HG02870 (cell line): ENCODE results near the gene PLSCR4.
"Not testable (repeated sequence)": the region's sequence is repeated elsewhere in the genome, so short reads cannot be mapped to it uniquely, and the experiment has no call there.

Source experiments
- ATAC-seq: cut with Tn5 transposase; IDR thresholded peaks from one replicate; pipeline ENCODE4 v1.9.1; 2021; ENCODE audit warnings: mild to moderate bottlenecking, moderate library complexity; ENCODE audit not compliant: unreplicated experiment

Gene PLSCR4

DNA sequence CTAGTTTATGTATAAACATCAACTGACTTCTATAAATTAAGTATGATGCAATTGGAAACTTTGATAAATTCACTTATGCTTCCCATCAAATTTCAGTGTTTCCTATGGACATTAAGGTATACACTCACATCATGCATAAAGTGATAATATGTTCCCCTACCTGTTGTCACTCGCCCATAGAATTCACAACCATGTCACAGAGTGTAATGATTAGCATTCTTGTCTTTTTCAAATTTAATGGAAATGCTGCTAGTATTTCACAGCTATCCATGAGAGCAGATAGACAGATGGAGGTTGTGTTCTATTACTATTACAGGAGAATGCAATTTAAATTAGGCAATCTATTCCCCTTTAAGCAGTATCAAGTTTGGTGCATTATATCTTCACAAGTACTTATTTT, 984 bp downstream of the PLSCR4 start:
- ATAC-seq, result no peak

DNA sequence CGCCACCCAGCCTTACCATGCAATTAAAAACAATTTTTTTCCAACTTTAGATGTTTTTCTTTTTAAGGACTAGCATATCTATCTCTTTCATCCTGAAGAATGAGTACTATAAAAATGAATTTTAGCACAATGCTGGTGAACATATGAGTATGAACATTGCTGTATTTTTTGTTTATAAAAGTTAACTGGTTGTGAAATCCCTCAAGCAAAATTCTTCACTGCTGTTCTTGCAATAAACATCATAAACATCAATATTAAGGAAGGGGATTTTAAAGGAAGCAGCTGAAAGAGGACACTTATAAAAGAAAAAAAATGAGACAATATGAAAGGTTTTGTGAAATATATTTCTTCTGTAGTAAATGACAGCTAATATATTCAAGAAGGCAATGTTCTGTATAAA, 3.0 kb downstream of the PLSCR4 start:
- no peak for ATAC-seq

DNA sequence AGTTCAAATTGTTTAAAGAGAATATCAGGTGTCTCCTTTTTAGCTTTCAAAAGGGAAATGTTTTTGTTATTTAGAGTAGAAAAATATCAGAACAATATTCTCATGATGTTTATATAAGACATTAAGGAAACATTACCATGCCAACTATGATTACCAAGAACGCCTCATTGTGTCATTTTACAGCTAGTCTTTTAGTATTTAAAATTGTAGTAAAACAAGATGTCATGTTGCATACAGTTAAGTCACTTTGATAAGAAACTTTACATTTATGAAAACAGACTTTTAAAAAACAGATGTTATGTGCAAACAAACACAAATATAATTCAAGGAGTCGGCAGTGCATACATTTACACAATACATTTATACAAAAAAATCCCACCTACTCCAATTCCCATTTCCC, 4.4 kb downstream of the PLSCR4 start:
- no peak for ATAC-seq

DNA sequence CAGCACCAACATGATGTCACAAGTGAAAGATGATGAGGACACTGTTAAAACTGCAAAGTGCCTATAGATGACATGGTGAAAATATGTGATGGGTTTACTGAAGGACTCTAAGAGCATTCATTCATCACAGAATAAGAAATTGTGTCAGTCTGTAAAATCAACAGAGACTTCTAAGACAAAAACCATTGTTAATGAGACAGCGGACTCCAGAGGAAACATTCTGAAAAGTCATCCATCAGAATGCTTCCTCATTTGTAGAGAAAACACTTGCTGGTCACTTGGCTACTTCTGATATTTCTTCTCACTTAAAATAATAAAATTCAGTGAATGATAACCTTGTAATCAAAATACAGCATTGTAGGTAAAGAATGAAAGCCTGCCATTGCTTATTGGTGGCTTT, 7.3 kb downstream of the PLSCR4 start:
- ATAC-seq, result no peak

DNA sequence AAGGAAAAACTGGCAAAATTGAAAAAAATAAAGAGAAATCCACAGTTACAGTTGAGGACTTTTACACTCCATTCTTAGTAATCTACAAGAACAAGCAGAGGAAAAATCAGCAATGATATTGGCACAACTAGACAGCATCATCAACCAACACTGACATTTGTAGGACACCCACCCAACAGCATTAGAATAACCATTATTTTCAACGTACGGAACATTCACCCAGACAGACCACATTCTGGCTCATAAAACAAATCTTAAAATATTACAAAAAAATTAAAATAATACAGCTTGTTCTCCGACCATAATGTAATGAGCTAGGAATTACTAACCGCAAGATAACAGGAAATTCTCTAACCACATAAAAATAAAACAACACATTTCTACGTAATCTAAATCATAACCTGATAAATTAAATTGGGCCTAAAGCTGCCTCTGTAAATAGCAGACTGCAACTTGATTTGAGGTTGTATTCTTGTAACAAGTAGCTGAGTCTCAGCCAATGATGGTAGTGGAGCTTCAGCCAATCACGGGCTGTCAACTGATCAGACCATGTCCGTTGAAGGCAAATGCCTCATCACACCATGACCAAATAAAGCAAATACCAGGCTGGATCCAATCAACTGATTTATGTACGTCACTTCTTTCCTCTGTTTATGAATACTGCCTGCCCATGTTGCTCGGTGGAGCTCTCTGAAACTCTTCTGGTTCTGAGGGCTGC, 9.2 kb downstream of the PLSCR4 start:
- no peak for ATAC-seq

DNA sequence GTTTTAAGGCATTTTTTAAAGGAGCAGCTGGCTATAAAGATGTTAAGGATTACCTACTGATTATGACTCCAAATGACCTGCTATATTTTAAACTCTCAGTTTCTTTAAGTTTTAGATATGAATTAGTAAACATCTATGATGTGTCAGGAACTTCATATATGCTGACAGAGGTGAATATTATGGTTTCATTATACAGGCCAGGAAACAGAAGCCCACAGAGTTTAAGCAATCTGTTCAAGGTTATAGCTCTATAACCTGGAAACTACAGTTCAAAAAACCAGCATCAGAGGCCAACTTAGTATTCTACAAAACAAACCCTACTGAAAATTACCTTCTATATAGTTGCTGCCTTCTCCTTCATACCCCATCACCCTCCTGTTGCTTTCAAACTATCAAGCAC, 17.4 kb downstream of the PLSCR4 start:
- ATAC-seq, result no peak

DNA sequence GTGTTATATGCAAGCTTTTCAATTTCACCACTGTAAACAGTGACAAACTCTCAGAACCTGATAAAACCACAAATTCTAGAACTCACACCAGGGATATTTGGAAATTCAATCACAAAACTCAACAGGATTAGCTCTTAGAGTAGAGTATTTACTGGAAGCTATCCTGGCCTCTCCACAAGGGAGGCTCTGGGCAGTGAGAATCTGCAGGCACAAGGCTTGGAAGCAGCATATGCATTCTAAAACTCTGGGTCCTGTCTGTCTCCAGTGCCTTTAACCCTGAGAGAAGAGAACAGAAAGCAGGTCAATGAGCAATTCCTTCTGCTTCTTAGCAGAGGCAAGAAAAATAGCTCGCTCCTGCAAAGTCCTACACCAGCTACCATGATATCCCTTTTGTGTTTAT, 23.4 kb downstream of the PLSCR4 start:
- ATAC-seq, result no peak

DNA sequence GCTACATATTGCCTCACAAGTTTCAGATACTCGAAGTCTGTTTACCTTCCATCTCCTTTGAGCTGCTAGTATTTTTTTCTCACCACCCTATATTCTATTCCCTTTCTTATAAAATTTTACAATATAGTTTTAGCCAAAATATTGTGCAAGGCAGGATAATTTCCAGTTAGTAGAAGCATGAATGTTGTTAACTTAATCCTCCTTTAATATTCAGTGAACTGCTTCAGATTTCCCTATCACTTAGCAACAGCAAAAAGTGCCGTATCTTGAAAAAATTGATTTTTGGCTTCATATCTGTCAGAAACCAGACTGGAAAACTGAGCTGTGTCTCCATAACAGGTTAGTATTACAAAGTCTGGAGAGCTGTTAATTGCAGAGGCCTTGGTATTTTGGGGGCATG, 24.0 kb downstream of the PLSCR4 start:
- no peak for ATAC-seq

DNA sequence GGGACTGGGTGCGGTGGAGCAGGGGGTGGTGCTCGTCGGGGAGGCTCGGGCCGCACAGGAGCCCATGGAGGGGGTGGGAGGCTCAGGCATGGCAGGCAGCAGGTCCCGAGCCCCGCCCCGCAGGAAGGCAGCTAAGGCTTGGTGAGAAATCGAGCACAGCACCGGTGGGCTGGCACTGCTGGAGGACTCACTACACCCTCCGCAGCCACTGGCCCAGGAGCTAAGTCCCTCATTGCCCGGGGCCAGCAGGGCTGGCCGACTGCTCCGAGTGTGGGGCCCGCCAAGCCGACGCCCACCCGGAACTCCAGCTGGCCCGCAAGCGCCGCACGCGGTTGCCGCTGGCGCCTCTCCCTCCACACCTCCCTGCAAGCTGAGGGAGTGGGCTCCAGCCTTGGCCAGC, 25.4 kb downstream of the PLSCR4 start:
- ATAC-seq, result not testable (repeated sequence)

DNA sequence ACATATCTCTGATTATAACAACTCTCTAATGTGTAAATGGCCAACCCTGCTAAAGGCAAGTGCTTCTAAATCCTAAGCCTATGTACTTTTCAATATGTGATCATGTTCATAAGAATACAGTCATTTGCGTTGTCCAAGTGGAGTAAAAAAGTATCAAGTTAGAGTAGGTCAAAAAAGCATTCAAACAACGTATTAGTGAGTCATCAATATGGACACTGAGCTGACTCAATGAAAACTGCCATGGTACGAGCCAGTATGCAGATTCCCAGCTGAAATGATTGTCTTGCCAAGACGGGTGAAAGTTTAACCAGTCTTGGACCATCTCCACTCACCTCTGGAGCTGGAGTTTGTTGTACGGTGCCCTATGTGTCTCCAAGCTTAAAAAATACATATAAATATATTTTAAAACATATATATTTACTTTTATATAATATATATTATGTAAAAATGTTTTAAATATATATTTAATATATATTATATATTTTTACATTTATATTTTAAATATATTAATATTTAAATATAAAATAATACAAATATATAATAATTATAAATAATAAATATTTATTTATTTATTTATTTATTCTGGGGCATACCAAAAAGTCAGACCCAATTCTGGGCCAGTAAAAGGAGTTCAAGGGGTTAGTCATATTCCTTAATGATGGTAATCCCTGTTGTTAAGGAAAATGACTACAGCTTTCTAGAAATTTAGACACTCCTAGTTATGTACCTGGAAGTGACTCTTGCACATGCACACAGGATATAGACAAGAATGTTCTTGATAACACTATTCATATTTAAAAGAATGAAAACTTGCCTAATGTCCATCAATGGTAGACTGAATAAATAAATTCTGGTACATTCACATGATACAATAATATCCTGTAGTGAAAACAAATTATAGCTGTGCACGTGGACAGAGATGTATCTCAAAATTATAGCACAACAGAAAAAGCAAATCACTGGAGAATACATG, 27.2 kb downstream of the PLSCR4 start:
- no peak for ATAC-seq

DNA sequence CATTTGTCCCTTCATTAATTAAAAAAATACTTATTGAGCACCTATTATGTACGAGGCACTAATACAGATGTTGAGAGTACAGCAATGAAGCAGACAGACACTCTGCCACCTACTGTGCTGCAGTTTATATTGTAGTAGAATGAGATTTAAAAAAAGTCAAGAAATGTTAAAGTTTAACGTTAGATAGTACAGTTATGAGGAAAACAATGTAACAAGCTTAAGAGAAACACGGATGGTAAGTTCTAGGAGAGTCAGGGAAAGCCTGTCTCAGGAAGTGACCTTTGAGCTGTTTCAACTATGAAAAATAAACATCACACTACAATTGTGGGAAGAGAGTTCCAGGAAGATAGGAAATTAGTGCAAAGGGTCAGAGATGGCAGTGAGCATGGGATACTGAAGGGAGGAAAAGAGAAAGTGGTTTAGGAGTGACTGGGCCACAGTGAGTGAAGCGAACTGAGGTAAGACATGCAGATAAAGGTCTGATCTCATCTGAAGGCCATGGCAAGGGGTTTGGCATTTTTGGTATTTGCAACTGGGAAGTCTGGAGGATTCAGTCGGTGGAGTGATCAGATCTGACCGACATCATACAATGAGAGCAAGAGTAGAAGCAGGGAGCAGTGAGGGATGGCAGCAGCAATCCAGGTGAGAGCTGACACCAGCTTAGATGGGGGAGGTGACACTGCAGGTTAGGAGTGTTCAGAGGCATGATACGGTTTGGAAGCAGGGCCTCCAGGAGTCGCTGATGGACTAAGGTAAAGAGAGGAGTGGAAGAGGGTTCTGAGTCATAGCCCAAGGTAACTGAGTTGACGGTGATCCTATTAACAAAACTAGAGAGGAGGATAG, 28.5 kb downstream of the PLSCR4 start:
- no peak for ATAC-seq

DNA sequence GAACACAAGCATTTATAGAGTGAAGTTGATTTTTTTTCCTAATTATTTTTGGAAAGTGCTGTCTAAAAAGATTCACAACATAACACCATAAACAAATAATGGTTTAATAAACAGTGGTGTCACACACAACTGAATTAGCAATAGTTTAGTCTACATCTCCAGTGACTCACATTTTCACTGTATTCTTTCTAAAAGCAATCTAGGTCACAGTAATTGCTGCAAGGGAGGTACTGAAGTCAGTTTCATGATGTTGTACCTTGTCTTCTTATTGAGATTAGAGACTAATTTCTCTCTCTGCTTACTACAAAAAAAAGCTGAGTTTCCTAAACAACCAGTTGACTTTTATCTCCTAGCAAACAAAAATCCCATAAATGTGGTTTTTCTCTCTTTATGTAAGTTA, 29.6 kb downstream of the PLSCR4 start:
- ATAC-seq, result no peak

DNA sequence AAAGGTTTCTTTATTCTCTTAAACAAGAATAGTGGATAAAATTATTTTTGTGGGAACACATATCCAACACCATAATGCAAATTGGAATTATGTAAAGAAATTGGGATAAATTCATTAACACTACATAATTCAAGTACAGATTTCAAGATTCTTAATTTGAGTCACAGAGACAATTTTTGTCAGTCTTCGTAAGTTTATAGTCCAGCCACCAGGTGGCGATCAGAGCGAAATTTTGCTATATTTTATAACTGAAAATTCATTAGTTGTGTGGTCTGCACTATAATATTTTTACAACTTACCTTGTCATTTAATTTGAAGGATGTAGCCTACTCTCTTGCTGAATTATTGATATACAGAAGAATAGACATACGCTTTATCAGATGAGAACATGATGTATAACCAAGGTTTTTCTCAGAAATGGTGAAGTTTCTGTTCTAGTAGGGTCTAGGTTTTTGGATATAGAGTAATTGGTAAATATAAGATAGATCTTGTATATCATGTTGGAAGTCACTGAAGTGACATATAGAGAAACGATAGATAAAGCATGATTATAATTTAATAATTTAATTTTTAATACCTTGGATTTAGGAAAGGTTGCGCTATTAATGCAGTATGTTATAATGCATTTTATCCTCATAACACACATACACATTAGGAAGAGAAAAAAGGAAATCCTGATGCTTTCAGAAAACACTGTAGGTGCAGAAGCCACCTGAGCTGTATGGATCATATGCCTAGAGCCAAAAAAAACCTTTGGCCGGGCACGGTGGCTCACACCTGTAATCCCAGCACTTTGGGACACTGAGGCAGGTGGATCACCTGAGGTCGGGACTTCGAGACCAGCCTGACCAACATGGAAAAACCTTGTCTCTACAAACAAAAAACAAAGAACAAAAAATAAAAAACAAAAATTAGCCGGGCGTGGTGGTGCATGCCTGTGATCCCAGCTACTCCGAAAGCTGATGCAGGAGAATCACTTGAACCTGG, 31.7 kb downstream of the PLSCR4 start:
- peak; percentile 57 for ATAC-seq

DNA sequence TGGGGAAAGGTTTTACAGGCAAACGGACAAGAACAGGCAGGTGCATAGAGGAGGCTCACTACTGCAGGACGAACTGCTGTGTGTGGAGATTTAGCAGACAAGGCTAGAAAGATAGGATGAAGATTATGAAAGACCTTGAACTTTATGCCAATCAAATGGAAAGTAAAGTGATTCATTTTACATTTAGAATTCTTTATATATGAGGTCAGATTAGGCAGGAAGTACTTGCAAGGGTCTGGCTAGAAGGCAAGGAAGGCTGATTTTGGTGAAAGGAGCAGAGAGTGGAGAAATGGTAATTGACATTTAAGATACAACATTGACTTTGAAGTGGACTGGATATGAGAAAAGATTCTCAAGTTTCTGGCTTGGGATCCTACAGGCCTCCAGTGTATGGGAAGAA, 33.6 kb downstream of the PLSCR4 start:
- no peak for ATAC-seq

DNA sequence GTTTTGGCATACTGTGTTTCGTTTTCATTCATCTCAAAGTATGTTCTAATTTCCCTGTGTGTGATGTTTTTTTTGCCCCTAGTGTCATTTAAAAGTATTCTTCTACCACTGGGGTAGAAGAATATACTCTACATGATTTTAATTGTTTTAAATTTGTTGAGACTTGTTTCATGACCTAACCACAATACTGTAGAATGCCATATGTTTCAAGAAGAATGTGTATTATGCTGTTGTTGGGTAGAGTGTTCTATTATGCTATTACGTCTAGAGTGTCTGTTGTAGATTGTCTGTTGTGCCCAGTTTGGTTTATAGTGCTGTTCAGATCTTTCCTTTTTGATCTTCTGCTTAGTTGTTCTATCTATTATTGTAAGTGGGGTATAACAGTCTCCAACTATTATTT, 36.4 kb downstream of the PLSCR4 start:
- no peak for ATAC-seq

DNA sequence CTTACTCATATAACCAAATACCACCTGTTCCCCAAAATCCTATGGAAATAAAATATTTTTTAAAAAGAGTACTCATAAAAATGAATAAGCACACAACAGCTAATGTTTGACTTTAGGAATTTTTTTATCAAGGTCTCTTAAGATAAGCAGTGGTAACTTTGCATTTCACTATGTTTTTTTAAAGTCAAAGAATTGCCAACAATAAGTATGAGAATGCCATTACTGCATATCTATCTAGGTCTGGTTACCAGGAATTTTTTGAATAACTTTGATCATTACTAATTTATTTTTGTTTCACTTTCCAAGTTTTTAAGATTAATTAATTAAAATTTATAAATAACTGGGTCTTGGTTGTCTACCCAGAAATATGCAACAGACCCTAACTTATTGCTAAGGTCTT, 41.5 kb downstream of the PLSCR4 start:
- no peak for ATAC-seq

DNA sequence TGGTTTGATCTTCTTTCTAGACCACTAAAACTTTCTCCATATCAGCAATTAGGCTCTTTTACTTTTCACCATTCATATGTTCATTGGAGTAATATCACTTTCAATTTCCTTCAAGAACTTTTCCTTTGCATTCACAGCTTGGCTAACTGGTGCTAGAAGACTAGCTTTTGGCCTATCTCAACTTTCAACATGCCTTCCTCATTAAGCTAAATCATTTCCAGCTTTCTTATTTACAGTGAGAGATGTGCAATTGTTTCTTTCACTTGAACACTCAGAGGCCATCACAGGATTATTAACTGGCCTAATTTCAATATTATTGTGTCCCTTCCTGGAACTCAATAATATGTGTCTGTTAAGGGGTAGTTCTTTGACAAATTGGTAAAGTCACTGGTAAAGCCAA, 47.1 kb downstream of the PLSCR4 start:
- no peak for ATAC-seq

DNA sequence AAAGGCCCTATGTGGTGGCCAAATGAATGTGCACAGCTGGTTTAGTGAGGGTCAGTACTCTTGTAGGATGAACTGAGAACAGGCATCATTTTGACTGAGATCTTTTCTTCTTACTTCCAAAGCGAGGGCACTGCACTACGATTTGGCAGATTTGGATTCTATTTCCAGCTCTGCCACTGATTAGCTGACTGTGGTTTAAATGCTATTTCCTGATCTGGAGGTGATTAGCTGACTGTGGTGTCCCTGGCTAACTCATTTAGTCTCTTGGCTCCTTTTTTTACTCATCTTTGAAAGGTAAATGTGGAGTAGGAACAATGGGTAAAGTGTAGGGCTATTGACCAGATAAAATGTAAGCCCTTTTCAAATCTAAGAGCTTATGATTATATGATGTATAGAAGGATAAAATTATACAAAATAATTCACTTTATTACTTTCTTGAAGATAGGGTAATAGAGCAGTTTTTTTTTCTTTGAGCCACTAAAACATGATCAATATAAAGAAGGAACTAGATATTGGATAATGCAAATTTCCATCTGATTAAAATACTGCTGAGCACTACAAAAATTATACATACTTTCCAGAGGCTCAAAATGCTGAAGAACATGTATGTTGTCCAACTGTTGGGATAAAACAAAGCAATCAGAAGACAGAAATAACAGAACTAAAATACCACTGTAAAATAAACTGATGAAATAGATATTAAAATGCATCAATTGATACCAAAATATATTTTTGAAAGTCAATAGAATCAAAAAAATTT, 50.3 kb downstream of the PLSCR4 start:
- no peak for ATAC-seq

DNA sequence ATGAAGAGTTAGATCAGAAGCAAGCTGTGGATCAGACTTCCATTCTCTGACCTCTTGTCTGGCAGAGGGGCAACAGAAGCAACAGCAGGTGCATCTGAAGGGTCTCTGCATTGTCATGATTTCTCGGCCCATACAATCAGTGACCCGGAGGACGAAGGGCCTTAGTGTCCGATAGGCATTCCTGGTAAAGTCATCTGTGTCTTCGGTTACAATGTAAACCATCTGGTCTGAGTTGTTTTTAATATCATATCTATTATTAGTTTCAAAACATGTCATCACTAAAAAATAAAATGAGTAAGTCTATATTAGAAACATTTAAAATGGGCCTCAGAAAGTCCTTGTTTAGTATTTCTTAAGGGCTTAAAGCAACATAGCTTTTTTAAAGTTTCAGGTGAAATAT, 51.1 kb downstream of the PLSCR4 start:
- no peak for ATAC-seq
